H1 (cell line): ENCODE results near the gene SLC22A23. TPM values are rescaled to one million over a fixed set of nuclear protein-coding genes. Genes with fewer than 3 reads are reported as not detected.

ENCODE experiments used
- CTCF ChIA-PET: fragments of 300-600 bp; sonication (Branson Sonifier 250); formaldehyde crosslinking; loops from one replicate; lab custom pipeline; 2021; ENCODE audit not compliant: partially characterized antibody; lab: Charles Lee
- POLR2A ChIA-PET: fragments of 300-600 bp; sonication (Branson Sonifier 250); formaldehyde crosslinking; loops from one replicate; lab custom pipeline; 2021; ENCODE audit warnings: inconsistent platforms; ENCODE audit not compliant: partially characterized antibody; lab: Charles Lee
- DNase-seq, 2 experiments: peaks; one replicate each; pipeline versions ENCODE4 v3.0.0 to v3.0.0-alpha.2; 2010 to 2022; ENCODE audit warnings: low spot score in 2 of 2, low read depth in 1 of 2, mixed read lengths in 1 of 2
- FAIRE-seq: peaks from 2 replicates; lab custom pipeline; 2011; peaks lifted over from hg19 to GRCh38; lab: Jason Lieb, UNC
- H2AFZ ChIP-seq: 2 replicates; pipeline ENCODE4 v1.8.1; 2012; ENCODE audit warnings: low read length, inconsistent platforms
- H2AK5ac ChIP-seq: 2 replicates; pipeline ENCODE4 v1.6.1; 2013; ENCODE audit warnings: low read depth, low read length
- H2BK120ac ChIP-seq: replicated peaks from 2 replicates; pipeline ENCODE3; 2013; ENCODE audit warnings: low read depth, low read length, inconsistent platforms
- H2BK12ac ChIP-seq: 2 replicates; pipeline ENCODE4 v1.6.1; 2013; ENCODE audit warnings: low read depth, low read length
- H2BK15ac ChIP-seq: 2 replicates; pipeline ENCODE4 v1.6.1; 2013; ENCODE audit warnings: low read length
- H2BK20ac ChIP-seq: 2 replicates; pipeline ENCODE4 v1.6.1; 2013; ENCODE audit warnings: low read length
- H2BK5ac ChIP-seq: 2 replicates; pipeline ENCODE4 v1.6.1; 2013; ENCODE audit warnings: low read depth, low read length
- H3K14ac ChIP-seq: 2 replicates; pipeline ENCODE4 v1.6.1; 2013; ENCODE audit warnings: inconsistent platforms; ENCODE audit not compliant: insufficient read length
- H3K18ac ChIP-seq: 2 replicates; pipeline ENCODE4 v1.6.1; 2013; ENCODE audit warnings: low read length; ENCODE audit errors: extremely low read depth
- H3K23ac ChIP-seq: 2 replicates; pipeline ENCODE4 v1.6.1; 2013; ENCODE audit warnings: inconsistent platforms; ENCODE audit not compliant: insufficient read length
- H3K23me2 ChIP-seq: 2 replicates; pipeline ENCODE4 v1.6.1; 2013; ENCODE audit warnings: low read depth, low read length
- H3K27ac ChIP-seq: 2 replicates; pipeline ENCODE4 v1.6.1; 2011; ENCODE audit warnings: low read depth, low read length, inconsistent platforms
- H3K27me3 ChIP-seq, 4 experiments: replicated peaks in 1 of 4; 1 replicate in 1 of 4; 2 replicates in 3 of 4; pipeline versions ENCODE4 v1.6.1 to v1.8.1; 2011 to 2013; ENCODE audit warnings: low read length in 3 of 4, mild to moderate bottlenecking in 3 of 4, inconsistent platforms in 2 of 4, mixed read lengths in 2 of 4, moderate library complexity in 1 of 4; ENCODE audit not compliant: control insufficient read depth in 3 of 4, insufficient read depth in 3 of 4; ENCODE audit errors: extremely low read depth in 1 of 4
- H3K36me3 ChIP-seq, 4 experiments: 2 replicates each; pipeline versions ENCODE4 v1.6.1 to v1.8.1; 2011 to 2013; ENCODE audit warnings: mild to moderate bottlenecking in 4 of 4, low read length in 3 of 4, moderate library complexity in 2 of 4, control low read depth in 1 of 4, inconsistent platforms in 1 of 4; ENCODE audit not compliant: insufficient read depth in 4 of 4, control insufficient read depth in 2 of 4
- H3K4ac ChIP-seq: replicated peaks from 2 replicates; pipeline ENCODE3; 2013; ENCODE audit warnings: low read length, low read depth, mixed read lengths, inconsistent platforms; ENCODE audit not compliant: insufficient read length
- H3K4me1 ChIP-seq, 4 experiments: replicated peaks in 1 of 4; 1 replicate in 1 of 4; 2 replicates in 3 of 4; pipeline versions ENCODE4 v1.6.1 to v1.8.1; 2011 to 2013; ENCODE audit warnings: low read length in 3 of 4, inconsistent platforms in 2 of 4, mixed read lengths in 1 of 4; ENCODE audit not compliant: insufficient read depth in 4 of 4, control insufficient read depth in 3 of 4
- H3K4me2 ChIP-seq, 2 experiments: 2 replicates each; pipeline versions ENCODE4 v1.6.1 to v1.8.1; 2011 to 2013; ENCODE audit warnings: low read depth in 2 of 2, low read length in 2 of 2, control low read depth in 1 of 2, inconsistent platforms in 1 of 2, mild to moderate bottlenecking in 1 of 2; ENCODE audit not compliant: insufficient read depth in 1 of 2
- H3K4me3 ChIP-seq, 4 experiments: fragments of 200-600, 300-600 bp in 1 of 4; sonication (generic), shearing (Covaris generic), sonication (Bioruptor Twin) in 1 of 4; 2 replicates each; pipeline versions ENCODE4 v1.5.1 to v1.8.1; 2011 to 2016; ENCODE audit warnings: low read length in 4 of 4, low read depth in 3 of 4, control low read depth in 2 of 4, inconsistent platforms in 2 of 4, mild to moderate bottlenecking in 2 of 4, mixed read lengths in 1 of 4, moderate library complexity in 1 of 4; ENCODE audit not compliant: insufficient read depth in 2 of 4; ENCODE audit errors: extremely low read depth in 1 of 4
- H3K56ac ChIP-seq: replicated peaks from 2 replicates; pipeline ENCODE3; 2013; ENCODE audit warnings: low read depth, mild to moderate bottlenecking, mixed read lengths, low read length, inconsistent platforms; ENCODE audit not compliant: insufficient read length
- H3K79me1 ChIP-seq: 2 replicates; pipeline ENCODE4 v1.6.1; 2013; ENCODE audit warnings: low read depth, low read length, control low read depth
- H3K79me2 ChIP-seq, 2 experiments: 2 replicates each; pipeline versions ENCODE4 v1.6.1 to v1.8.1; 2012 to 2013; ENCODE audit warnings: low read length in 2 of 2, mild to moderate bottlenecking in 2 of 2, inconsistent platforms in 1 of 2; ENCODE audit not compliant: insufficient read depth in 2 of 2, control insufficient read depth in 1 of 2
- H3K9ac ChIP-seq, 4 experiments: replicated peaks in 1 of 4; 1 replicate in 1 of 4; 2 replicates in 3 of 4; pipeline versions ENCODE4 v1.6.1 to v1.8.1; 2011 to 2013; ENCODE audit warnings: low read depth in 3 of 4, low read length in 3 of 4, control low read depth in 2 of 4, mild to moderate bottlenecking in 2 of 4, moderate library complexity in 2 of 4, inconsistent platforms in 1 of 4; ENCODE audit errors: extremely low read depth in 1 of 4
- H3K9me3 ChIP-seq, 2 experiments: 2 replicates each; pipeline versions ENCODE4 v1.6.1 to v1.8.1; 2012 to 2013; ENCODE audit warnings: mild to moderate bottlenecking in 2 of 2, moderate library complexity in 2 of 2, control low read depth in 1 of 2, inconsistent platforms in 1 of 2, low read depth in 1 of 2, low read length in 1 of 2, mixed read lengths in 1 of 2; ENCODE audit not compliant: insufficient read depth in 2 of 2
- H4K20me1 ChIP-seq, 2 experiments: replicated peaks in 1 of 2; 2 replicates each; pipeline versions ENCODE3 to v1.8.1; 2011 to 2013; ENCODE audit warnings: inconsistent platforms in 2 of 2, low read length in 2 of 2, mild to moderate bottlenecking in 1 of 2; ENCODE audit not compliant: insufficient read depth in 2 of 2, control insufficient read depth in 1 of 2
- H4K5ac ChIP-seq: 2 replicates; pipeline ENCODE4 v1.6.1; 2013; ENCODE audit warnings: low read length, low read depth, mixed read lengths, inconsistent platforms; ENCODE audit not compliant: insufficient read length
- H4K8ac ChIP-seq: 2 replicates; pipeline ENCODE4 v1.8.0; 2013; ENCODE audit warnings: mild to moderate bottlenecking, moderate library complexity, low read length, inconsistent platforms; ENCODE audit not compliant: insufficient read depth; ENCODE audit errors: extremely low read depth
- H4K91ac ChIP-seq: replicated peaks from 2 replicates; pipeline ENCODE3; 2013; ENCODE audit warnings: low read length, mixed read lengths, inconsistent platforms; ENCODE audit not compliant: insufficient read length
- CEBPB ChIP-seq: IDR thresholded peaks from 2 replicates; pipeline ENCODE4 v1.6.1; 2012; ENCODE audit warnings: low read depth, low read length
- SIX5 ChIP-seq: IDR thresholded peaks from 2 replicates; pipeline ENCODE4 v1.6.1; 2011; ENCODE audit warnings: mild to moderate bottlenecking, low read depth, low read length
- WGBS, 2 experiments: shearing (Covaris generic) in 1 of 2; methylation state at CpG; one replicate each; pipeline versions ENCODE4 v1.1.6 to v1.1.7; 2013 to 2015; ENCODE audit warnings: low lambda C conversion rate in 2 of 2, mixed read lengths in 2 of 2, inconsistent platforms in 1 of 2, low coverage in 1 of 2, missing lambda C conversion rate in 1 of 2; ENCODE audit not compliant: insufficient replicate concordance in 2 of 2, insufficient coverage in 1 of 2, insufficient read length in 1 of 2; ENCODE audit errors: extremely low coverage in 1 of 2, missing lambda C conversion rate in 1 of 2; 5-methylcytosine and 5-hydroxymethylcytosine counted together
- polyA plus RNA-seq, 7 experiments: library from polyadenylated mRNA; depleted of rRNA in 3 of 7; stranded (reverse) in 5 of 7; unstranded in 2 of 7; fragments of >200 nt in 5 of 7; fragments of 200-250 nt in 2 of 7; gene quantifications; 1 replicate in 5 of 7; 2 replicates in 1 of 7; 4 replicates in 1 of 7; pipeline versions ENCODE4 v1.2.1 to v1.2.3, GENCODE V29; 2011 to 2013; ENCODE audit warnings: missing spikeins in 2 of 7, mixed read lengths in 2 of 7
- total RNA-seq: library from RNA; stranded (reverse); fragmentation: NEBNext Ultra II Directional; extraction: Animal tissue kit (Norgen Biotek cat#: 25700); gene quantifications from 2 replicates; pipeline ENCODE4 v1.2.1, GENCODE V29; 2021

Gene SLC22A23
- total and polyA plus RNA-seq, 2 of the 8 experiments (the other 6 are each of a cell fraction or from before 2014, with no cell fraction given) = 9.9 to 38.4 TPM

DNA sequence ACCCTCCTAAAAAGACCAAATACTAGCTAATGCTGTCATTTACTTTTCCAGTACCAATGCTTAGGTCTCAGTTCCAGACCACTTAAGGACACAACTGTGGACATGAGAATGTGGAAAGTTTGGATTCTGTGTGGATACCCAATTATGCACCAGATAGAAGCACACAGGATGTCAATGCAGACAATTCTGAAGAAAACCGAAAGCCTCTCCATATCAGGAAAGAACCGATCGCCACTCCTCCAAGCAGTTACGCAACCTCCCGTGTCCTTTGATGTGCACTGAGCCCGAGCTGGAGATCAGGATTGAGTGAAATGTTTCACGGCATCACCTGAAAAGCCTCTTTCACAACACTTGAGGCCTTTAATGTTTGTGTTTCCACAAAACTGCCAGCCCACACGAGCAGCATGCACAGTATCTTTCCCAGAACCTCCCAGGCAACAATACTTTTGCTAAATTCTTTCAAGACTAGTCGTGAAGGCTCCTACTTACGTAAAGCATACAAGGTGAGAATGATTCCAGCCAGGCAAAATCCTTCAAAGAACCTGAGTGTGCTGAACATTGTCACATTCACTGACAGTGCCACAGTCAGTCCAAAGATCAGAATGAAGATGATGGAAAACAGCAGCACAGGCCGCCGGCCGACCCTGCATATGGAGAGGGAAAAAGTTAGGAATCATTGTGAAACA is 47.0 kb downstream of the SLC22A23 start:
- Histone ChIP-seq H3K23me2 (peaks cover 2% of the 10 kb centered on the region; the same call in 1 of the 2 replicates), H3K27ac (no peak overlapping the region), H4K91ac (no peak overlapping the region), H2BK15ac (no peak overlapping the region), H4K20me1 (no peaks in the 10 kb centered on the region), H4K8ac (no peak overlapping the region), H2AK5ac (no peak overlapping the region), H3K4me3 (no peak overlapping the region), H3K4ac (no peak overlapping the region), H2AFZ (no peak overlapping the region), H2BK120ac (no peak overlapping the region), H3K79me1 (no peaks in the 10 kb centered on the region; the same call in 1 of the 2 replicates), H2BK5ac (no peak overlapping the region; the same call in 1 of the 2 replicates), H3K4me2 (no peak overlapping the region), H3K9ac (no peak overlapping the region; a peak in 1 of 7 replicates), H3K9me3 (peaks cover 0 to 6% of the 10 kb centered on the region in 2 experiments; a peak in 3 of 4 replicates), H3K79me2 (peaks cover 0 to 18% of the 10 kb centered on the region in 2 experiments; a peak in 2 of 4 replicates), H2BK12ac (0 out of 2 replicates have a peak overlapping the region, but pooled peaks have one; percentile 2), H3K23ac (no peak overlapping the region), H3K36me3 (peaks cover 0 to 7% (median 0%) of the 10 kb centered on the region in 4 experiments; a peak in 2 of 8 replicates), H4K5ac (no peak overlapping the region), H3K18ac (no peak overlapping the region), H3K14ac (no peak overlapping the region), H2BK20ac (no peak overlapping the region), H3K4me1 (peaks cover 0 to 11% (median 9%) of the 10 kb centered on the region in 4 experiments; a peak in 6 of 7 replicates), H3K56ac (no peak overlapping the region), H3K27me3 (no peaks in the 10 kb centered on the region)
- ChIA-PET CTCF (interaction anchor here (0.9 to 8.1 kb wide), 13 partner anchors 12 to 153 kb away, joined by 3 to 64 read pairs (median 5); partner anchors contain the start of gene SLC22A23), POLR2A (no interaction called here)
- WGBS, 2 experiments = 88% methylated on average over 13 of the region's 13 CpGs; no CpG with 5 or more reads in 1 of the 2 experiments
- TF ChIP-seq SIX5 = no peak
- TF ChIP-seq CEBPB = peak; percentile 98
- FAIRE-seq (no peak), DNase-seq (no peak)
